Activated B cell treated with CpG ODN at 0.5 μM for 24 hours (primary cell): ENCODE data around the gene YTHDC2. TPM values are rescaled to one million over a fixed set of nuclear protein-coding genes. Genes with fewer than 3 reads are reported as not detected.

ENCODE experiments used
- ATAC-seq: fragments of 200-7000 bp; cut with Tn5 transposase; one replicate; pipeline ENCODE4 v1.10.0; 2021; ENCODE audit warnings: low read depth, mild to moderate bottlenecking, moderate library complexity
- CTCF ChIA-PET: fragments of 350-600 bp; sonication (Branson Sonifier 250); formaldehyde crosslinking; loops from one replicate; lab custom pipeline; 2021; ENCODE audit warnings: antibody characterized with exemption; lab: Charles Lee
- POLR2A ChIA-PET: fragments of 350-600 bp; sonication (Branson Sonifier 250); formaldehyde crosslinking; loops from one replicate; lab custom pipeline; 2021; ENCODE audit warnings: antibody characterized with exemption; lab: Charles Lee
- DNase-seq: peaks from one replicate; pipeline ENCODE4 v3.0.0; 2022
- H3K27ac Mint-ChIP-seq: one replicate; pipeline ENCODE4 v1.8.0; 2020; ENCODE audit warnings: mixed read lengths
- H3K27me3 Mint-ChIP-seq: one replicate; pipeline ENCODE4 v1.8.0; 2021; ENCODE audit warnings: mixed read lengths
- H3K36me3 Mint-ChIP-seq: one replicate; pipeline ENCODE4 v1.8.0; 2021; ENCODE audit warnings: low read depth, mixed read lengths
- H3K4me1 Mint-ChIP-seq: one replicate; pipeline ENCODE4 v1.8.0; 2021; ENCODE audit warnings: mixed read lengths
- H3K4me3 Mint-ChIP-seq: one replicate; pipeline ENCODE4 v1.8.0; 2020; ENCODE audit warnings: mild to moderate bottlenecking, mixed read lengths
- H3K9me3 Mint-ChIP-seq: one replicate; pipeline ENCODE4 v1.8.0; 2020; ENCODE audit warnings: mixed read lengths
- intact Hi-C: fragments of 100-400 bp; cut with micrococcal nuclease; formaldehyde crosslinking; loops from one replicate; pipeline ENCODE4 v1.15.1; 2024
- total RNA-seq: library from RNA; stranded (reverse); gene quantifications from 2 replicates; pipeline ENCODE4 v1.2.3, GENCODE V29; 2022
- TF ChIP-seq, protein P1 (sequence below): fragments of 200-600 bp; IDR thresholded peaks from one replicate; pipeline ENCODE4 v1.8.0; 2022; ENCODE audit warnings: antibody characterized with exemption, mild to moderate bottlenecking

Gene YTHDC2
- total RNA-seq, 1 donor from 2014 or later = 41.7 TPM

DNA sequence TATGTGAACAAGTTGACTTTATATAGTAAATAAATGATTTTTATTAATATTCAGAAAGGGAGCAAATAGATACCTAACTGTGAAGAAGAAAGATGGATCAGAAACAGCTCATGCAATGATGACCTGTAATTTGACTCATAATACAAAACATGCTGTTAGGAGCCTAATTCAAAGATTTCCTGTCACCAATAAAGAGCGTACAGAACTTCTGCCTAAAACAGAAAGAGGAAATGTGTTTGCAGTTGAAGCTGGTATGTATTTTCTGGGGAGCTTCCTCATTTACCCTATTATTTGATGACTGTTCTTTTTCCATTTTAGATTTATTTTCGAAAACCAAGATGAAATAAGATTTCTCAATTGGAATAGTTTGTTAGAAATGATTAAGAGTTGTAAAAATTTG is 11.4 kb downstream of the YTHDC2 start:
- ChIA-PET POLR2A (interaction anchor here (0.8 to 1.9 kb wide), 2 partner anchors 10 to 11 kb away, joined by 7 to 15 read pairs; partner anchors contain the start of gene YTHDC2), CTCF (interaction anchor here (0.7 to 1.4 kb wide), 2 partner anchors 11 to 18 kb away, joined by 3 to 4 read pairs; partner anchors contain the start of gene YTHDC2)
- Mint-ChIP-seq H3K36me3 (peaks cover 28% of the 10 kb centered on the region), H3K4me3 (peak overlapping the region; percentile 28), H3K9me3 (peaks cover 3% of the 10 kb centered on the region), H3K4me1 (peaks cover 41% of the 10 kb centered on the region), H3K27ac (peak overlapping the region; percentile 77), H3K27me3 (no peaks in the 10 kb centered on the region)
- DNase-seq = no peak
- peak; percentile 79 for ATAC-seq
- TF ChIP-seq, protein P1, sequence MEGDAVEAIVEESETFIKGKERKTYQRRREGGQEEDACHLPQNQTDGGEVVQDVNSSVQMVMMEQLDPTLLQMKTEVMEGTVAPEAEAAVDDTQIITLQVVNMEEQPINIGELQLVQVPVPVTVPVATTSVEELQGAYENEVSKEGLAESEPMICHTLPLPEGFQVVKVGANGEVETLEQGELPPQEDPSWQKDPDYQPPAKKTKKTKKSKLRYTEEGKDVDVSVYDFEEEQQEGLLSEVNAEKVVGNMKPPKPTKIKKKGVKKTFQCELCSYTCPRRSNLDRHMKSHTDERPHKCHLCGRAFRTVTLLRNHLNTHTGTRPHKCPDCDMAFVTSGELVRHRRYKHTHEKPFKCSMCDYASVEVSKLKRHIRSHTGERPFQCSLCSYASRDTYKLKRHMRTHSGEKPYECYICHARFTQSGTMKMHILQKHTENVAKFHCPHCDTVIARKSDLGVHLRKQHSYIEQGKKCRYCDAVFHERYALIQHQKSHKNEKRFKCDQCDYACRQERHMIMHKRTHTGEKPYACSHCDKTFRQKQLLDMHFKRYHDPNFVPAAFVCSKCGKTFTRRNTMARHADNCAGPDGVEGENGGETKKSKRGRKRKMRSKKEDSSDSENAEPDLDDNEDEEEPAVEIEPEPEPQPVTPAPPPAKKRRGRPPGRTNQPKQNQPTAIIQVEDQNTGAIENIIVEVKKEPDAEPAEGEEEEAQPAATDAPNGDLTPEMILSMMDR = no peak
- intact Hi-C loops = loop anchor here (1.0 to 5.0 kb wide), 4 partner anchors 12 to 1368 kb away; partner anchors contain the start of gene YTHDC2

DNA sequence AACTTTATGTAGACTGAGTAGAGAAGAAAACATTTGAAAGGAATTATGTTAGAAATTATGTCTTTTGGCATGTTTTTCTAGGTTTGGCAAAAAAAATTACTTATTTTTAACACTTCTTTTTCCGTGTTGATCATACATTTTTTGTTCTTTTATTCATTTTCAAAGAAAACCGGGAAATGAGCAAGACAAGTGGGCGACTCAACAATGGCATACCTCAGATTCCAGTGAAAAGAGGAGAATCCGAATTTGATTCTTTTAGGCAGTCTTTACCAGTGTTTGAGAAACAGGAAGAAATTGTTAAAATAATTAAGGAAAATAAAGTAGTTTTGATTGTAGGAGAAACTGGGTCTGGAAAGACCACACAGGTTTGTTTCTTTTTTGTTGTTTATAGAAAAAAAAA is 12.9 kb downstream of the YTHDC2 start:
- no peak overlapping the region for H3K27ac Mint-ChIP-seq
- H3K4me1 Mint-ChIP-seq = peaks cover 29% of the 10 kb centered on the region
- H3K4me3 Mint-ChIP-seq = no peak overlapping the region
- CTCF ChIA-PET = no interaction called here
- TF ChIP-seq, protein P1 = no peak
- H3K36me3 Mint-ChIP-seq = peaks cover 32% of the 10 kb centered on the region
- POLR2A ChIA-PET = interaction anchor here (1.9 kb wide), 1 partner anchor 13 kb away, joined by 15 read pairs; the partner anchor contains the start of gene YTHDC2
- intact Hi-C loops = no loop called here
- no peak for ATAC-seq
- no peak for DNase-seq
- H3K9me3 Mint-ChIP-seq = peaks cover 9% of the 10 kb centered on the region
- no peaks in the 10 kb centered on the region for H3K27me3 Mint-ChIP-seq

DNA sequence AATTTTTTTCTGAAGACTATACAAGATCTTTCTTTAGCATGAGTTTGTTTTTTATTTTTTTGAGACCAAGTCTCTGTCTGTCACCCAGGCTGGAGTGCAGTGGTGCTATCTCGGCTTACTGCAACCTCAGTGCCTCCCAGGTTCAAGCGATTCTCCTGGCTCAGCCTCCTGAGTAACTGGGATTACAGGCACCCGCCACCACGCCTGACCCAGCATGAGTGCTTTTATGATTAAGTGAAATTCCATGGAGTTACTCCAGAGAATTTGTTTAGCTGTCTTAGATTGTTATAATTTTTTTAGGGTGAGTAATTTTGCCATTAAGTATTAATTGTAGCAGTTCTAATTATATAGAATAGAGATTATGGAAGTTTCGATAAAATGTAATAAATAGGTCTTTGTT is 14.3 kb downstream of the YTHDC2 start:
- ATAC-seq = no peak
- Mint-ChIP-seq H3K9me3 (peaks cover 9% of the 10 kb centered on the region), H3K4me3 (no peak overlapping the region), H3K36me3 (peaks cover 41% of the 10 kb centered on the region), H3K27me3 (no peaks in the 10 kb centered on the region), H3K4me1 (peaks cover 23% of the 10 kb centered on the region), H3K27ac (no peak overlapping the region)
- ChIA-PET CTCF (no interaction called here), POLR2A (no interaction called here)
- no peak for DNase-seq
- TF ChIP-seq, protein P1 = no peak
- intact Hi-C loops = no loop called here

DNA sequence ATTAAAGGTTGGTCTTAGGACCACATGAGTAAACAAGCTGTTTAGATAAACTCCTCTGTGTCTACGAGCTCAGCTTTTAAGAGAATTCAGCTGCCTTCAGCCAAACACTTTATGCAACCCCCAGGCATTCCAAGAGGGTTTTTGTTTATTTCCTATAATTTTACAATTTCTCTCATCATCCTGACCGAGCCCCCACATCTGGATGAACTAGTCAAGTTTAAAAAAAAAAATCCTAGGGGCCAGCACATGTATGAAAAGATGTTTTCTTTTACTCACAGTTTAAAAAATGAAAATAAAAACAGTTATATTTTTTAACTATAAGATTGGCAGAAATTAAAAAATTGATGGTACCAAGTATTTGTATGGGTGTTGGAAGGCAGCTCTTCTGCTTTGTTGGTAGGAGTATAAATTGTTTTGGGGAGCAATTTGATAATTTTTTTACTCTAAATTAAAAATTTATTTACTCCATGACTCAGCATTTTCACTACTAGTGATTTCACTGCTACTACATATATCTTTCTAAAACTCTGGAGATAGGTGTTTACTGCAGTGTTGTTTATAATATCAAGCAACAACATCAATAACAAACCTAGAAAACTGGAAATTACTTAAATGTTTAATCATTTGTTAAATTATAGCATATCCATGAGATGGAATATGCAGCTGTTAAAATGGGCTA is 18.1 kb downstream of the YTHDC2 start:
- ChIA-PET POLR2A (no interaction called here), CTCF (no interaction called here)
- Mint-ChIP-seq H3K4me1 (peaks cover 2% of the 10 kb centered on the region), H3K27ac (no peak overlapping the region), H3K27me3 (no peaks in the 10 kb centered on the region), H3K9me3 (peaks cover 12% of the 10 kb centered on the region), H3K36me3 (peaks cover 55% of the 10 kb centered on the region), H3K4me3 (no peak overlapping the region)
- DNase-seq (no peak), ATAC-seq (no peak)
- TF ChIP-seq, protein P1 = no peak
- intact Hi-C loops = no loop called here

DNA sequence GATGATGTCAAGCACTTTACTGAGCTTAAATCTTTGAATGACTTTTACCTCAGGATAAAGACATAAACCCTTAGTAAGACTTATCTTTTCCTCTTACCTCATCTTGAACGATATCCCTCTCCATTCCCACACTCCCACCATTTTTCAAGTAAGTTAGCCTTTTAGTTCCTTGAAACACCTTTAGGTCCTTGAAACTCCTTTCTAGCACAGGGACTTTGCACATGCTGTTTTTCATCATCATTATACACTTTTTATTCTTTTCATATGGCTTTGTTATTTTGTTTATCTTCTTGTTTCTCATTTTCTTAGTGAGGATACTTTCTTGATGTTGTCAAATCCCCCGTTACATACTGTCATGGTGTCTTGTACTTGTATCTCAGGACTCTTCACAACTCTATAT is 24.8 kb downstream of the YTHDC2 start:
- DNase-seq (no peak), ATAC-seq (no peak)
- Mint-ChIP-seq H3K36me3 (peaks cover 62% of the 10 kb centered on the region), H3K27ac (no peak overlapping the region), H3K4me3 (no peak overlapping the region), H3K27me3 (no peaks in the 10 kb centered on the region), H3K9me3 (no peaks in the 10 kb centered on the region), H3K4me1 (peaks cover 5% of the 10 kb centered on the region)
- intact Hi-C loops = loop anchor here (5.0 kb wide), 1 partner anchor 1204 kb away; no protein-coding TSS in a partner anchor
- ChIA-PET CTCF (no interaction called here), POLR2A (no interaction called here)
- TF ChIP-seq, protein P1 = no peak
